ENCODE data around the gene ARID1B. TPM values are rescaled to one million over a fixed set of nuclear protein-coding genes. Genes with fewer than 3 reads are reported as not detected.

Gene ARID1B
- total and polyA plus RNA-seq, 7 donors: 8.1 to 61.1 (median 53.1) TPM

DNA sequence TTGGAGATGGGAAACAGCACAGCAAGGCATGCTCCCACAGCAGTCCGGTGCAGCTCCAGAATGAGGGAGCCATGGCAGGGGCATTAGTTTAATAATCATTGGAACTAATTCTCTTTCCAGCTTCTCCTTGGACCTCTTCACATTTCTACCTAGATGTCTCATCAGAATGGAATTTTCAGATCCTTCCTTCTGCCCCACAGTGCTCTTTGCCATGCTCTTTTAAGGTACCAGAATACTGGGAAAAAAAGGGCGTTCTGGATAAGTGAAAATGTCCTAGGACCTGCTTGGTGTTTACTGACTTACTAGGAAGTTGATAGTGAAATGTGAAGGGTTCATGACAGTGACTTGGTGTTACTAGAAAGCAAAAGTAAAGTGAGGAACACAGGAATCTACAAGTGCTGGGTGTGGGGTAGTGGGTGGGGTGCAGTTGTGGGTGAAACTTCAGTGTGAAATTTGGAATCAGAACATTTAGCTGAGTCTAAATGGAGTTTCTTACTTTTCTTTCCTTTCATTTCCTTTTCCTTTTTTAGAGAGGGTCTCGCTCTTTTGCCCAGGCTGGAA lies 207.1 kb downstream of the ARID1B start:
- intact Hi-C loops (cut with DNase I): loop anchor here in 1 of 2 donors (5.0 kb wide), 1 partner anchor 33 kb away; no protein-coding TSS in a partner anchor
- DNase-seq (no peak), ATAC-seq (no peak)
- Histone ChIP-seq H3K27ac (no peak overlapping the region), H3K27me3 (ENCODE audit: insufficient read depth in 3 of 3, low read length in 2 of 3) (no peaks in the 10 kb centered on the region), H3K4me3 (no peak overlapping the region), H3K36me3 (ENCODE audit: insufficient read depth in 1 of 2, low read depth in 1 of 2) (no peaks in the 10 kb centered on the region), H3K4me1 (peaks cover 62% of the 10 kb centered on the region), H3K9me3 (no peaks in the 10 kb centered on the region)
- TF ChIP-seq, protein P1, sequence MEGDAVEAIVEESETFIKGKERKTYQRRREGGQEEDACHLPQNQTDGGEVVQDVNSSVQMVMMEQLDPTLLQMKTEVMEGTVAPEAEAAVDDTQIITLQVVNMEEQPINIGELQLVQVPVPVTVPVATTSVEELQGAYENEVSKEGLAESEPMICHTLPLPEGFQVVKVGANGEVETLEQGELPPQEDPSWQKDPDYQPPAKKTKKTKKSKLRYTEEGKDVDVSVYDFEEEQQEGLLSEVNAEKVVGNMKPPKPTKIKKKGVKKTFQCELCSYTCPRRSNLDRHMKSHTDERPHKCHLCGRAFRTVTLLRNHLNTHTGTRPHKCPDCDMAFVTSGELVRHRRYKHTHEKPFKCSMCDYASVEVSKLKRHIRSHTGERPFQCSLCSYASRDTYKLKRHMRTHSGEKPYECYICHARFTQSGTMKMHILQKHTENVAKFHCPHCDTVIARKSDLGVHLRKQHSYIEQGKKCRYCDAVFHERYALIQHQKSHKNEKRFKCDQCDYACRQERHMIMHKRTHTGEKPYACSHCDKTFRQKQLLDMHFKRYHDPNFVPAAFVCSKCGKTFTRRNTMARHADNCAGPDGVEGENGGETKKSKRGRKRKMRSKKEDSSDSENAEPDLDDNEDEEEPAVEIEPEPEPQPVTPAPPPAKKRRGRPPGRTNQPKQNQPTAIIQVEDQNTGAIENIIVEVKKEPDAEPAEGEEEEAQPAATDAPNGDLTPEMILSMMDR (IDR thresholded peaks at IDR 0.05): no peak
- WGBS, 3 donors: 94 to 95% (median 94%) methylated on average over 3 of the region's 3 CpGs

DNA sequence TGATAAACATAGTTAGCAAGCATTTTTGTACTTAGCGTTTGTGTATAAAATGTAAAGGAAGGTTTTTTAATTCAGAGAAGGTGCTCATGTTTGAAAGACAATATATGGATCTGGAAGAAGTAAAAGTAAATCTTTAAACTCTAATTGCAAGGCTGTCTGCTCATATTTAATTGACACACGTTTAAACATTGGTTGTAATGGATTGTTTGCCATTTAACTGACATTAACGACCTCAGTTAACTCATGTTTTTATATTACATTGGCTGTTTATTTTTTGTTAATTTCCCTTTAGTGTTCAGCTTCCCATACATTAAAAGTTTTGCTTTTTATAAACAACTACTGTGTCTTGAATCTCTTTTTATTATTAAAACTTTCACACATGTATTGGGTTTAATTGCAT lies 208.1 kb downstream of the ARID1B start:
- WGBS, 3 donors: 77 to 79% (median 79%) methylated on average over 3 of the region's 3 CpGs
- peaks cover 55% of the 10 kb centered on the region for H3K4me1 ChIP-seq

DNA sequence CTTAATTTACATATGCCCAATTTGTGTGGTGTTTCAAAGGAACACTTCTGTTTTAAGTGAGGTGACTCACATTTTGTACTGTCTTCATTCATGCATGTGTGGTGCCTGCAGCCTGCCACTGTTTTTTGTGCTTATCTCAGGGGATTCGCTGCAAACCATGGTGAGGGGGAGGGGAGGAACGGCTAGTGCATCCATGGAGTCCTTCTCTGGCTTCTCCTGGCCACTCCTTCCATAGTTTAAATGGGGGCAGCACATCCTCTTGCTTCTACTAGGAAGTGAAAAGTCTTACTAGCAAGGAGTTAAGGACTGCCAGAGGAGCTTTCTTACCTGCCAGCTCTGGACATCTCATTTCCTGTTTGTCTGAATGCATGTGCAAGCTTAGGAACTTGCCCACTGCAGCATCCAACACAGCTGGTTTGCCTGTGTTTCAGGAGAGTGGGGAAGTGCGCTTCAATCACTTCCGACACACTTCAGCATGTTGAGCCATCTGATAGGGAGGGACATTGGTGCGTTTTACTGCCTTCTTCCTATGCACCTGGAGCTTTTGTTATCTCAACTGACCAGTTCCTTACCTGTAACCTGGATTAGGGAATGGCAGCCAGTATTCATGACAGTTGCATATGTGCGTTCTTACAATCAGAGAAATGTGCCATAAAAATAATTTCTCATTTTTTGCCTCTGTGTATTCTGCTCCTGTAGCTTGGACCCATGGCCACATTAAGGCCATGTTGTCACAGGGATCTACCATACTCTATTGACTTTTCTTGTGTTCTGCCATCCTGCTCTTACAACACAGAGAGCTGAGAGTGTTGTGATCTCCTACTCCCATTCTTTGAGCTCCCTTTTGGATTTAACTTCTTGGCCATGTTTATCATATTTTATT lies 211.3 kb downstream of the ARID1B start:
- Histone ChIP-seq H3K4me1 (peaks cover 48% of the 10 kb centered on the region), H3K27me3 (ENCODE audit: insufficient read depth in 3 of 3, low read length in 2 of 3) (no peaks in the 10 kb centered on the region), H3K27ac (no peak overlapping the region), H3K9me3 (no peaks in the 10 kb centered on the region), H3K36me3 (ENCODE audit: insufficient read depth in 1 of 2, low read depth in 1 of 2) (no peaks in the 10 kb centered on the region), H3K4me3 (no peak overlapping the region)
- ATAC-seq (no peak), DNase-seq (no peak)
- TF ChIP-seq, protein P1 (IDR thresholded peaks at IDR 0.05): no peak
- 62 to 67% (median 65%) methylated on average over 6 of the region's 6 CpGs for WGBS, 3 donors
- intact Hi-C loops (cut with DNase I): no loop called here

More for the DNA sequence above, 208.1 kb downstream of the ARID1B start:
- DNase-seq (no peak), ATAC-seq (no peak)
- Histone ChIP-seq H3K27ac (no peak overlapping the region), H3K27me3 (ENCODE audit: insufficient read depth in 3 of 3, low read length in 2 of 3) (no peaks in the 10 kb centered on the region), H3K36me3 (ENCODE audit: insufficient read depth in 1 of 2, low read depth in 1 of 2) (no peaks in the 10 kb centered on the region), H3K4me3 (no peak overlapping the region), H3K9me3 (no peaks in the 10 kb centered on the region)
- intact Hi-C loops (cut with DNase I): no loop called here
- TF ChIP-seq, protein P1 (IDR thresholded peaks at IDR 0.05): no peak

DNA sequence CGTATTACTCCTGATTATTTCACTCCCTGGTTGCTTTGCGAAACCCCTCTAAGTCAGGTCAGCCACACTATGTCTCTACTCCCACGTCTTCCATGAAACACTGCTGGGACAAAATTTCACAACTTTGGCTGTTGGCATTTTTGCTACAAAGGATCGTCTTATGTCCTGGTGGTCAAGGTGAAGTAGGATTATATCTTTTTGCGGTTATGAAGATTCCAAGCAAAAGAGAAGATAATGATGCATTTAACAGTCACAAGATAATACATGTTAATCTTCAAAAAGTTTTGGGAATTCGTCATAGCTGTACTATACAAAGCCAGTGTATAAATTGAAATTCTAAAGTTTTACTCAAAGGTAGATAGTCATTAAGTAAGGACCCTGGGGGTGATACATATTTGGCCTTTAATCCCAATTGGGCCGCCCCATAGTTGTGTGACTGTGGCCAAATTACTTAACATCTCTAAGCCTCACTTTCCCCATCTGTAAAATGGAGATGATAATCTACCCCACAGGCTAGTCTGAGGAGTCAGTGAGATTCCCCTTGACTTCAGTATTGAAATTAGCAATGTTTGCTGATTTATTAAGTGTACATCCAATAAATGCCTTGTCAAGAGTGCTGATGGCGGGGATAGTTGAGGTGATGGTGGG lies 212.1 kb downstream of the ARID1B start:
- 78 to 83% (median 81%) methylated on average over 8 of the region's 8 CpGs for WGBS, 3 donors
- no peak for ATAC-seq
- TF ChIP-seq, protein P1 (IDR thresholded peaks at IDR 0.05): no peak

More for the DNA sequence above, 212.1 kb downstream of the ARID1B start:
- H3K4me1 ChIP-seq: peaks cover 50% of the 10 kb centered on the region
- no peaks in the 10 kb centered on the region for H3K9me3 ChIP-seq
- no peak for DNase-seq
- no peak overlapping the region for H3K4me3 ChIP-seq
- no peak overlapping the region for H3K27ac ChIP-seq
- intact Hi-C loops (cut with DNase I): no loop called here
- H3K27me3 ChIP-seq (ENCODE audit: insufficient read depth in 3 of 3, low read length in 2 of 3): no peaks in the 10 kb centered on the region
- H3K36me3 ChIP-seq (ENCODE audit: insufficient read depth in 1 of 2, low read depth in 1 of 2): no peaks in the 10 kb centered on the region
